Panc1 (cell line): ENCODE data around the gene TM4SF5. TPM values are rescaled to one million over a fixed set of nuclear protein-coding genes. Genes with fewer than 3 reads are reported as not detected.

Experiments
- ATAC-seq: fragments of 200-7000 bp; cut with Tn5 transposase; 2 replicates; pipeline ENCODE4 v1.9.1; 2020; ENCODE audit warnings: mild to moderate bottlenecking, moderate library complexity
- BruUV-seq: library from RNA; stranded (reverse); fragments of 400-500 nt; replicated peaks from 2 replicates; lab custom pipeline; 2021; lab: Mats Ljungman, UMichigan
- CTCF ChIA-PET: fragments of 300-600 bp; sonication (Branson Sonifier 250); formaldehyde crosslinking; loops from one replicate; lab custom pipeline; 2022; ENCODE audit warnings: antibody characterized with exemption; lab: Charles Lee
- POLR2A ChIA-PET: fragments of 300-600 bp; sonication (Branson Sonifier 250); formaldehyde crosslinking; loops from one replicate; lab custom pipeline; 2022; ENCODE audit warnings: antibody characterized with exemption; lab: Charles Lee
- DNase-seq: peaks from one replicate; pipeline ENCODE4 v3.0.0-alpha.2; 2010; ENCODE audit warnings: low read depth, low spot score
- H3K27ac ChIP-seq: 2 replicates; pipeline ENCODE4 v1.5.1; 2011; ENCODE audit warnings: mild to moderate bottlenecking, low read length, inconsistent platforms
- H3K27me3 ChIP-seq: fragments of 200-500 bp; sonication (Bioruptor generic); 2 replicates; pipeline ENCODE4 v1.6.0; 2014; ENCODE audit warnings: low read length, inconsistent platforms; ENCODE audit not compliant: control insufficient read depth, insufficient read depth
- H3K36me3 ChIP-seq: fragments of 200-500 bp; sonication (Bioruptor generic); 2 replicates; pipeline ENCODE4 v1.5.1; 2014; ENCODE audit warnings: inconsistent platforms, mild to moderate bottlenecking, low read length, moderate library complexity; ENCODE audit not compliant: control insufficient read depth, insufficient read depth
- H3K4me1 ChIP-seq: 2 replicates; pipeline ENCODE4 v1.5.1; 2011; ENCODE audit warnings: inconsistent platforms, mild to moderate bottlenecking, low read length, moderate library complexity; ENCODE audit not compliant: control insufficient read depth, insufficient read depth
- H3K4me3 ChIP-seq, 2 experiments: 2 replicates each; pipeline ENCODE4 v1.5.1; 2011 to 2012; ENCODE audit warnings: low read depth in 2 of 2, low read length in 2 of 2, mild to moderate bottlenecking in 2 of 2, inconsistent platforms in 1 of 2, moderate library complexity in 1 of 2
- H3K9me3 ChIP-seq: fragments of 200-500 bp; sonication (Bioruptor generic); 2 replicates; pipeline ENCODE4 v1.5.1; 2014; ENCODE audit warnings: low read depth, mild to moderate bottlenecking, inconsistent platforms, low read length, moderate library complexity; ENCODE audit not compliant: control insufficient read depth, insufficient read depth
- POLR2AphosphoS5 ChIP-seq: IDR thresholded peaks from 2 replicates; pipeline ENCODE4 v1.6.1; 2012; ENCODE audit warnings: mild to moderate bottlenecking, low read depth, low read length, moderate library complexity
- SIN3A ChIP-seq: IDR thresholded peaks from 2 replicates; pipeline ENCODE4 v1.6.1; 2012; ENCODE audit warnings: low read depth, mild to moderate bottlenecking, low read length, moderate library complexity, borderline replicate concordance; ENCODE audit not compliant: insufficient read depth
- TCF7L2 ChIP-seq: IDR thresholded peaks from 2 replicates; pipeline ENCODE4 v1.6.1; 2011; ENCODE audit warnings: mild to moderate bottlenecking, low read depth, low read length, inconsistent platforms
- in situ Hi-C: cut with HindIII; loops from 2 replicates; pipeline ENCODE4 v1.10.0; 2016; ENCODE audit warnings: low sequenced_read_pairs, low pct_unique_long_range_greater_than_20kb
- intact Hi-C: fragments of 100-400 bp; cut with micrococcal nuclease; formaldehyde crosslinking; loops from one replicate; pipeline ENCODE4 v1.10.0; 2022; ENCODE audit not compliant: unreplicated experiment
- total RNA-seq: library from RNA; stranded (reverse); gene quantifications from one replicate; pipeline ENCODE4 v1.2.1, GENCODE V29; 2021; ENCODE audit not compliant: unreplicated experiment
- TF ChIP-seq, protein P1 (sequence below): fragments of 450-650 bp; IDR thresholded peaks from 2 replicates; pipeline ENCODE4 v1.5.1; 2017; ENCODE audit warnings: mild to moderate bottlenecking
- TF ChIP-seq, protein P2 (sequence below), 2 experiments: IDR thresholded peaks; 2 replicates each; pipeline ENCODE4 v1.6.1; 2011 to 2012; ENCODE audit warnings: low read depth in 2 of 2, control low read depth in 1 of 2, low read length in 1 of 2, mild to moderate bottlenecking in 1 of 2, moderate library complexity in 1 of 2; ENCODE audit not compliant: insufficient read depth in 1 of 2

The TM4SF5 gene
- total RNA-seq, 1 experiment from 2014 or later, result not detected

DNA sequence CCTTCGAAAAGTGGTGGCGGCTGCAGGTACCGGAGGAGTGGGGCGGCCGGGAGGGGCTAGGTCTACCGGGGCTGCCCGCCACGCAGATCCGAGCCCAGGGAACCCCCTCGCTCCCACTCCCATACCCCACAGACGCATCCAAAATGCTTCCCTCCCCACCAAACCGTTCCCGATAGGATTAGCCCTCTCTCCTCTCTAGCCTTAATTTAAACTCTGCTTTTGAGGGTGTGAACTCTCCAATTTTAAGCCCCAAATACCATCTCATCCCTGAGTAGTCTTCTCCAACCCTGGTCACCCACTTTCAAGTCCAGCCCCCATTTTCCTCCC is 31.7 kb upstream of the TM4SF5 start:
- ChIA-PET CTCF (no interaction called here), POLR2A (no interaction called here)
- DNase-seq (no peak), ATAC-seq (no peak)
- intact Hi-C loops, result no loop called here
- H3K27ac ChIP-seq, result no peak overlapping the region
- no peaks in the 10 kb centered on the region for H3K36me3 ChIP-seq
- in situ Hi-C loops, result no loop called here
- H3K4me3 ChIP-seq, result peak overlapping the region; percentile 16 to 57; a peak in 3 of 4 replicates
- H3K4me1 ChIP-seq, result no peaks in the 10 kb centered on the region
- H3K9me3 ChIP-seq, result no peaks in the 10 kb centered on the region
- TF ChIP-seq, protein P1, sequence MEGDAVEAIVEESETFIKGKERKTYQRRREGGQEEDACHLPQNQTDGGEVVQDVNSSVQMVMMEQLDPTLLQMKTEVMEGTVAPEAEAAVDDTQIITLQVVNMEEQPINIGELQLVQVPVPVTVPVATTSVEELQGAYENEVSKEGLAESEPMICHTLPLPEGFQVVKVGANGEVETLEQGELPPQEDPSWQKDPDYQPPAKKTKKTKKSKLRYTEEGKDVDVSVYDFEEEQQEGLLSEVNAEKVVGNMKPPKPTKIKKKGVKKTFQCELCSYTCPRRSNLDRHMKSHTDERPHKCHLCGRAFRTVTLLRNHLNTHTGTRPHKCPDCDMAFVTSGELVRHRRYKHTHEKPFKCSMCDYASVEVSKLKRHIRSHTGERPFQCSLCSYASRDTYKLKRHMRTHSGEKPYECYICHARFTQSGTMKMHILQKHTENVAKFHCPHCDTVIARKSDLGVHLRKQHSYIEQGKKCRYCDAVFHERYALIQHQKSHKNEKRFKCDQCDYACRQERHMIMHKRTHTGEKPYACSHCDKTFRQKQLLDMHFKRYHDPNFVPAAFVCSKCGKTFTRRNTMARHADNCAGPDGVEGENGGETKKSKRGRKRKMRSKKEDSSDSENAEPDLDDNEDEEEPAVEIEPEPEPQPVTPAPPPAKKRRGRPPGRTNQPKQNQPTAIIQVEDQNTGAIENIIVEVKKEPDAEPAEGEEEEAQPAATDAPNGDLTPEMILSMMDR, result no peak
- TF ChIP-seq SIN3A (no peak), POLR2AphosphoS5 (no peak), TCF7L2 (no peak)
- TF ChIP-seq, protein P2, sequence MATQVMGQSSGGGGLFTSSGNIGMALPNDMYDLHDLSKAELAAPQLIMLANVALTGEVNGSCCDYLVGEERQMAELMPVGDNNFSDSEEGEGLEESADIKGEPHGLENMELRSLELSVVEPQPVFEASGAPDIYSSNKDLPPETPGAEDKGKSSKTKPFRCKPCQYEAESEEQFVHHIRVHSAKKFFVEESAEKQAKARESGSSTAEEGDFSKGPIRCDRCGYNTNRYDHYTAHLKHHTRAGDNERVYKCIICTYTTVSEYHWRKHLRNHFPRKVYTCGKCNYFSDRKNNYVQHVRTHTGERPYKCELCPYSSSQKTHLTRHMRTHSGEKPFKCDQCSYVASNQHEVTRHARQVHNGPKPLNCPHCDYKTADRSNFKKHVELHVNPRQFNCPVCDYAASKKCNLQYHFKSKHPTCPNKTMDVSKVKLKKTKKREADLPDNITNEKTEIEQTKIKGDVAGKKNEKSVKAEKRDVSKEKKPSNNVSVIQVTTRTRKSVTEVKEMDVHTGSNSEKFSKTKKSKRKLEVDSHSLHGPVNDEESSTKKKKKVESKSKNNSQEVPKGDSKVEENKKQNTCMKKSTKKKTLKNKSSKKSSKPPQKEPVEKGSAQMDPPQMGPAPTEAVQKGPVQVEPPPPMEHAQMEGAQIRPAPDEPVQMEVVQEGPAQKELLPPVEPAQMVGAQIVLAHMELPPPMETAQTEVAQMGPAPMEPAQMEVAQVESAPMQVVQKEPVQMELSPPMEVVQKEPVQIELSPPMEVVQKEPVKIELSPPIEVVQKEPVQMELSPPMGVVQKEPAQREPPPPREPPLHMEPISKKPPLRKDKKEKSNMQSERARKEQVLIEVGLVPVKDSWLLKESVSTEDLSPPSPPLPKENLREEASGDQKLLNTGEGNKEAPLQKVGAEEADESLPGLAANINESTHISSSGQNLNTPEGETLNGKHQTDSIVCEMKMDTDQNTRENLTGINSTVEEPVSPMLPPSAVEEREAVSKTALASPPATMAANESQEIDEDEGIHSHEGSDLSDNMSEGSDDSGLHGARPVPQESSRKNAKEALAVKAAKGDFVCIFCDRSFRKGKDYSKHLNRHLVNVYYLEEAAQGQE (IDR thresholded peaks at IDR 0.05; ENCODE audit: insufficient read depth in 1 of 2, low read depth in 2 of 2, low read length in 1 of 2), result no peak
- no TSS peak for BruUV-seq
- H3K27me3 ChIP-seq, result peaks cover 7% of the 10 kb centered on the region; the same call in 1 of the 2 replicates

DNA sequence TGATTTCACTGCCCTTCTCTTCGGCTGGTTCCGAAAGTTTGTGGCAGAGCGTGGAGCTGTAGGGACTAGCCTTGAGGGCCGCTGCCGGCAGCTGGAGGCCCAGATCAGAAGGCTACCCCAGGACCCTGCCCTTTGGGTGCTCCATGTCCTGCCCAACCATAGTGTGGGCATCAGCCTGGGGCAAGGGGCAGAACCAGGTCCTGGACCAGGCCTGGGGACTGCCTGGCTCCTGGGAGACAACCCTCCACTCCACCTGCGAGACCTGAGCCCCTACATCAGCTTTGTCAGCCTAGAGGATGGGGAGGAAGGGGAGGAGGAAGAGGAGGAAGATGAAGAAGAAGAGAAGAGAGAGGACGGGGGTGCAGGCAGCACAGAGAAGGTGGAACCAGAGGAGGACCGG is 31.1 kb upstream of the TM4SF5 start:
- Histone ChIP-seq H3K4me1 (no peaks in the 10 kb centered on the region), H3K36me3 (no peaks in the 10 kb centered on the region), H3K4me3 (no peak overlapping the region), H3K27ac (no peak overlapping the region), H3K27me3 (peaks cover 7% of the 10 kb centered on the region; the same call in 1 of the 2 replicates), H3K9me3 (no peaks in the 10 kb centered on the region)
- no peak for ATAC-seq
- ChIA-PET POLR2A (no interaction called here), CTCF (no interaction called here)
- no TSS peak for BruUV-seq
- TF ChIP-seq TCF7L2 (no peak), SIN3A (no peak), POLR2AphosphoS5 (no peak)
- TF ChIP-seq, protein P1, result no peak
- TF ChIP-seq, protein P2 (IDR thresholded peaks at IDR 0.05; ENCODE audit: insufficient read depth in 1 of 2, low read depth in 2 of 2, low read length in 1 of 2), result no peak
- in situ Hi-C loops, result no loop called here
- no peak for DNase-seq
- intact Hi-C loops, result no loop called here
